Measurements from ENCODE around the gene CNTRL. TPM values are rescaled to one million over a fixed set of nuclear protein-coding genes. Genes with fewer than 3 reads are reported as not detected.

The CNTRL gene
- total and polyA plus RNA-seq, 8 donors = 4.4 to 27.4 (median 11.2) TPM

- no peak overlapping the region for H3K27ac ChIP-seq
- WGBS, 5 donors = 79 to 90% (median 82%) methylated on average over 3 of the region's 3 CpGs
- H3K27me3 ChIP-seq = no peaks in the 10 kb centered on the region
- TF ChIP-seq POLR2A (IDR thresholded peaks at IDR 0.05) = no peak
- intact Hi-C loops (cut with DNase I; ENCODE audit: low total_unique reads) = no loop called here
- no peak for DNase-seq
- H3K4me1 ChIP-seq = peaks cover 22 to 81% (median 50%) of the 10 kb centered on the region in 4 donors
- H3K9me3 ChIP-seq = no peaks in the 10 kb centered on the region
- H3K4me3 ChIP-seq = no peak overlapping the region
- H3K36me3 ChIP-seq = peaks cover 9 to 71% (median 57%) of the 10 kb centered on the region in 4 donors
Observed at GRCh38 chr9:121182101-121182836, 107.5 kb downstream of the CNTRL start.

- H3K9me3 ChIP-seq = no peaks in the 10 kb centered on the region
- H3K4me3 ChIP-seq = no peak overlapping the region
- peaks cover 9 to 63% (median 50%) of the 10 kb centered on the region in 4 donors for H3K36me3 ChIP-seq
- H3K4me1 ChIP-seq = peaks cover 22 to 84% (median 56%) of the 10 kb centered on the region in 4 donors
- TF ChIP-seq EP300 (IDR thresholded peaks at IDR 0.05) = no peak
- no peak for TF ChIP-seq CTCF (IDR thresholded peaks at IDR 0.05)
- no peaks in the 10 kb centered on the region for H3K27me3 ChIP-seq
- intact Hi-C loops (cut with DNase I; ENCODE audit: low total_unique reads) = no loop called here
- no peak for DNase-seq
- H3K27ac ChIP-seq = no peak overlapping the region
Observed at GRCh38 chr9:121182989-121183388, 108.2 kb downstream of the CNTRL start.

- WGBS, 5 donors = 58 to 72% (median 61%) methylated on average over 3 of the region's 3 CpGs
- peaks cover 22 to 93% (median 63%) of the 10 kb centered on the region in 4 donors for H3K4me1 ChIP-seq
Observed at GRCh38 chr9:121183666-121184423, 109.1 kb downstream of the CNTRL start.

GRCh38 chr9:121184463-121184862 lies 109.7 kb downstream of the CNTRL start:
- Histone ChIP-seq H3K4me1 (peaks cover 22 to 97% (median 67%) of the 10 kb centered on the region in 4 donors), H3K27ac (no peak overlapping the region)
- intact Hi-C loops (cut with DNase I; ENCODE audit: low total_unique reads) = no loop called here

More at GRCh38 chr9:121183666-121184423, 109.1 kb downstream of the CNTRL start:
- H3K4me3 ChIP-seq = no peak overlapping the region
- no peaks in the 10 kb centered on the region for H3K9me3 ChIP-seq
- no peaks in the 10 kb centered on the region for H3K27me3 ChIP-seq
- DNase-seq = no peak
- H3K27ac ChIP-seq = no peak overlapping the region
- TF ChIP-seq EP300 (IDR thresholded peaks at IDR 0.05) (no peak), POLR2AphosphoS5 (IDR thresholded peaks at IDR 0.05) (no peak), POLR2A (IDR thresholded peaks at IDR 0.05) (no peak), CTCF (IDR thresholded peaks at IDR 0.05) (no peak)
- peaks cover 9 to 55% (median 42%) of the 10 kb centered on the region in 4 donors for H3K36me3 ChIP-seq
- intact Hi-C loops (cut with DNase I; ENCODE audit: low total_unique reads) = no loop called here

More at GRCh38 chr9:121184463-121184862, 109.7 kb downstream of the CNTRL start:
- Histone ChIP-seq H3K27me3 (no peaks in the 10 kb centered on the region), H3K4me3 (no peak overlapping the region), H3K36me3 (peaks cover 9 to 49% (median 40%) of the 10 kb centered on the region in 4 donors), H3K9me3 (no peaks in the 10 kb centered on the region)
- TF ChIP-seq EP300 (IDR thresholded peaks at IDR 0.05) = no peak
- TF ChIP-seq CTCF (IDR thresholded peaks at IDR 0.05) = no peak
- TF ChIP-seq POLR2AphosphoS5 (IDR thresholded peaks at IDR 0.05) = no peak
- no peak for TF ChIP-seq POLR2A (IDR thresholded peaks at IDR 0.05)
- DNase-seq = no peak

All from stomach (tissue), 9 donors.